Inferior parietal cortex (tissue), 1 donor: ENCODE measurements around the gene TMPRSS15.
"Not testable (repeated sequence)": the region's sequence is repeated elsewhere in the genome, so short reads cannot be mapped to it uniquely, and the experiment has no call there.

ENCODE experiments used
- DNase-seq: peaks from one replicate; pipeline ENCODE4 v3.0.0-alpha.2; 2016; ENCODE audit errors: extremely low spot score

Gene TMPRSS15

GRCh38 chr21:18403735-18404450, at the start of gene TMPRSS15:
Gene TMPRSS15 (minus strand): TSS chr21:18403785. CDS start chr21:18403622, 163 bp downstream.
- no peak for DNase-seq

GRCh38 chr21:18451670-18452069, 48.1 kb upstream of the TMPRSS15 start:
- no peak for DNase-seq

- no peak for DNase-seq
Measured at GRCh38 chr21:18449605-18450550, 46.3 kb upstream of the TMPRSS15 start.

GRCh38 chr21:18443701-18444100, 40.1 kb upstream of the TMPRSS15 start:
- DNase-seq: no peak

- no peak for DNase-seq
Measured at GRCh38 chr21:18443085-18443484, 39.5 kb upstream of the TMPRSS15 start.

- no peak for DNase-seq
Measured at GRCh38 chr21:18430341-18430740, 26.8 kb upstream of the TMPRSS15 start.

GRCh38 chr21:18424276-18424675, 20.7 kb upstream of the TMPRSS15 start:
- no peak for DNase-seq

- no peak for DNase-seq
Measured at GRCh38 chr21:18417141-18417790, 13.7 kb upstream of the TMPRSS15 start.

GRCh38 chr21:18411565-18411964, 8.0 kb upstream of the TMPRSS15 start:
- no peak for DNase-seq

GRCh38 chr21:18409579-18409978, 6.0 kb upstream of the TMPRSS15 start:
- no peak for DNase-seq

- no peak for DNase-seq
Measured at GRCh38 chr21:18398843-18399242, 4.7 kb downstream of the TMPRSS15 start.

GRCh38 chr21:18387994-18388393, 15.6 kb downstream of the TMPRSS15 start:
- DNase-seq: no peak

GRCh38 chr21:18384771-18385170, 18.8 kb downstream of the TMPRSS15 start:
- DNase-seq: peak; percentile 25

GRCh38 chr21:18382934-18383619, 20.5 kb downstream of the TMPRSS15 start:
- DNase-seq: not testable (repeated sequence)

- no peak for DNase-seq
Measured at GRCh38 chr21:18382141-18382540, 21.4 kb downstream of the TMPRSS15 start.

- DNase-seq: no peak
Measured at GRCh38 chr21:18373606-18374005, 30.0 kb downstream of the TMPRSS15 start.

GRCh38 chr21:18370301-18370700, 33.3 kb downstream of the TMPRSS15 start:
- DNase-seq: peak; percentile 17

- peak; percentile 47 for DNase-seq
Measured at GRCh38 chr21:18369115-18369514, 34.5 kb downstream of the TMPRSS15 start.

- no peak for DNase-seq
Measured at GRCh38 chr21:18368205-18368604, 35.4 kb downstream of the TMPRSS15 start.

- DNase-seq: no peak
Measured at GRCh38 chr21:18356801-18357200, 46.8 kb downstream of the TMPRSS15 start.

GRCh38 chr21:18354947-18355346, 48.6 kb downstream of the TMPRSS15 start:
- DNase-seq: no peak

- no peak for DNase-seq
Measured at GRCh38 chr21:18350216-18350615, 53.4 kb downstream of the TMPRSS15 start.
